K562 (cell line): Measurements from ENCODE around the gene EIF2S1. TPM values are rescaled to one million over a fixed set of nuclear protein-coding genes. Genes with fewer than 3 reads are reported as not detected.
A peak's percentile ranks its signal among the peaks of the same experiment; 100 is the strongest.

Experiments used
- ARID1B ChIP-seq: fragments of 450-650 bp; IDR thresholded peaks from 2 replicates; pipeline ENCODE4 v1.6.1; 2016; ENCODE audit warnings: antibody characterized with exemption, mild to moderate bottlenecking, inconsistent platforms
- CXXC5 ChIP-seq: fragments of 250-450 bp; sonication (Bioruptor Pico); IDR thresholded peaks from 2 replicates; pipeline ENCODE4 v1.8.0; 2022; ENCODE audit warnings: inconsistent platforms, mild to moderate bottlenecking, moderate library complexity
- DMBX1 ChIP-seq: fragments of 250-450 bp; sonication (Bioruptor Pico); IDR thresholded peaks from 2 replicates; pipeline ENCODE4 v1.8.0; 2022; ENCODE audit warnings: inconsistent platforms, mild to moderate bottlenecking, moderate library complexity, borderline replicate concordance
- NFRKB ChIP-seq: fragments of 450-650 bp; IDR thresholded peaks from 2 replicates; pipeline ENCODE4 v1.6.1; 2016; ENCODE audit warnings: low read depth
- NONO ChIP-seq, 2 experiments: fragments of 200-400 bp in 1 of 2; fragments of 450-650 bp in 1 of 2; formaldehyde crosslinking in 1 of 2; IDR thresholded peaks; 2 replicates each; pipeline ENCODE4 v1.6.1; 2017; ENCODE audit warnings: low read depth in 2 of 2, mild to moderate bottlenecking in 2 of 2, moderate library complexity in 2 of 2, low read length in 1 of 2
- SMAD4 ChIP-seq: fragments of 250-450 bp; sonication (Bioruptor Pico); conservative IDR thresholded peaks from 2 replicates; pipeline ENCODE4 v1.8.0; 2021; ENCODE audit warnings: inconsistent platforms, mild to moderate bottlenecking, moderate library complexity
- TEAD4 ChIP-seq, 2 experiments: sonication (generic) in 1 of 2; formaldehyde crosslinking in 1 of 2; IDR thresholded peaks; 2 replicates each; pipeline versions ENCODE4 v1.6.1 to v1.8.0; 2012 to 2022; ENCODE audit warnings: borderline replicate concordance in 1 of 2, inconsistent platforms in 1 of 2, low read length in 1 of 2, mild to moderate bottlenecking in 1 of 2, missing genetic modification reagents in 1 of 2
- ZC3H4 ChIP-seq: sonication (generic); formaldehyde crosslinking; IDR thresholded peaks from 2 replicates; pipeline ENCODE4 v1.9.0; 2021; ENCODE audit warnings: missing genetic modification reagents, borderline replicate concordance
- ZKSCAN3 ChIP-seq: fragments of 250-450 bp; sonication (Bioruptor Pico); IDR thresholded peaks from 2 replicates; pipeline ENCODE4 v1.4.0; 2020
- polyA plus RNA-seq, 8 experiments: library from polyadenylated mRNA; depleted of rRNA in 4 of 8; stranded (reverse) in 5 of 8; unstranded in 3 of 8; fragments of >200 nt; fragmentation: Nextera tagmentation in 2 of 8; fragmentation: Illumina TruSeq in 1 of 8; extraction: Ambion mirVana in 2 of 8; extraction: Trizol in 1 of 8; gene quantifications; 2 replicates each; pipeline versions ENCODE4 v1.2.1 to v1.2.3, GENCODE V29; 2011 to 2014; ENCODE audit warnings: inconsistent platforms in 1 of 8, missing spikeins in 1 of 8
- total RNA-seq, 7 experiments: library from RNA; depleted of rRNA in 6 of 7; stranded (reverse); fragments of >200 nt in 6 of 7; fragmentation: Illumina TruSeq in 2 of 7; extraction: Trizol in 2 of 7; gene quantifications; 2 replicates each; pipeline versions ENCODE4 v1.2.1 to v1.2.3, GENCODE V29; 2011 to 2021; ENCODE audit warnings: low replicate concordance in 1 of 7
- TF ChIP-seq, protein P1 (sequence below), 2 experiments: fragments of 450-650 bp; formaldehyde crosslinking in 1 of 2; IDR thresholded peaks; 2 replicates each; pipeline versions ENCODE4 v1.4.0 to v1.6.1; 2014 to 2020; ENCODE audit warnings: mild to moderate bottlenecking in 2 of 2, borderline replicate concordance in 1 of 2, low read depth in 1 of 2
- TF ChIP-seq, protein P2 (sequence below): sonication (generic); formaldehyde crosslinking; IDR thresholded peaks from 2 replicates; pipeline ENCODE4 v1.8.0; 2023; ENCODE audit warnings: mild to moderate bottlenecking, missing genetic modification reagents
- TF ChIP-seq, protein P3 (sequence below): fragments of 450-650 bp; IDR thresholded peaks from 2 replicates; pipeline ENCODE4 v1.6.1; 2016; ENCODE audit warnings: antibody characterized with exemption

Gene EIF2S1
- total and polyA plus RNA-seq, 9 of the 15 experiments (the other 6 are each of a cell fraction or from before 2014, with no cell fraction given), result 216 to 1,018 (median 332) TPM

DNA sequence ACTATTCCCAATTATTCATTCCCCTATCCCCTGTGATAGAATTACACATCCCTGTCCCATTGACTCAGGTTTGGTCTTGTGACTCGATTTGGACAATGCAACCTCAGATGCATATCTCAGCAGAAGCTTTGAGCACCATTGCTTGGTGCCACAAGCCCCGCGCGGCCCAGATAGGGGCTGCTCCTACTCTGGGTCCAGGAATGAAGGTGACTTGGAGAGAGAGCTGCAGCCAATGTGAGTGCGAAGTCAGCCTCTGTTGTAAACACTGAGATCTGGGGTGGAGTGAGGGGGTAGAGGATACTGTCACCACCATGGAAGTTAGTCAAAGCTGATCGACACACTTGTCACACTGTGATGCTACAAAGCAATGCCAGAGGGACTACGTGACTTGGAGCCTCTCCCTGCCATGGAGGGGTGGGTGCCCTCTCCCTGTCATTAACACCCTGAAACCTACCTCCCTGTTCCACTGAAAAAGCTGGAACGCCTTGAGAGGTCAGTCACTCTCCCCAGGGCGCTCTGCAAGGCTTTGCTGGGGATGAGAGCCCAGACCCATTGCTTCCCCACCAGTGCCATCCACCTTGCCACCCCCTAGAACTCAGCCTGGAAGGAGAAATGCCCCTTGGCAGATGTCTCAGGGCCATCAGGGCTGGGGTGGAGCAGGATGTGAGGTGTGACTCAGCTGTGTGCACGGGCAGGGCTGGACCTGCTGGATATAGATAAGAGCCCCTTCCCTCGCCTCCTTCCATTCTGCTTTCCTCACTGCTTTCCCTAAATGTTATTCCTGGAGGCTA is 58.5 kb downstream of the EIF2S1 start (continued):
- TF ChIP-seq, protein P1, sequence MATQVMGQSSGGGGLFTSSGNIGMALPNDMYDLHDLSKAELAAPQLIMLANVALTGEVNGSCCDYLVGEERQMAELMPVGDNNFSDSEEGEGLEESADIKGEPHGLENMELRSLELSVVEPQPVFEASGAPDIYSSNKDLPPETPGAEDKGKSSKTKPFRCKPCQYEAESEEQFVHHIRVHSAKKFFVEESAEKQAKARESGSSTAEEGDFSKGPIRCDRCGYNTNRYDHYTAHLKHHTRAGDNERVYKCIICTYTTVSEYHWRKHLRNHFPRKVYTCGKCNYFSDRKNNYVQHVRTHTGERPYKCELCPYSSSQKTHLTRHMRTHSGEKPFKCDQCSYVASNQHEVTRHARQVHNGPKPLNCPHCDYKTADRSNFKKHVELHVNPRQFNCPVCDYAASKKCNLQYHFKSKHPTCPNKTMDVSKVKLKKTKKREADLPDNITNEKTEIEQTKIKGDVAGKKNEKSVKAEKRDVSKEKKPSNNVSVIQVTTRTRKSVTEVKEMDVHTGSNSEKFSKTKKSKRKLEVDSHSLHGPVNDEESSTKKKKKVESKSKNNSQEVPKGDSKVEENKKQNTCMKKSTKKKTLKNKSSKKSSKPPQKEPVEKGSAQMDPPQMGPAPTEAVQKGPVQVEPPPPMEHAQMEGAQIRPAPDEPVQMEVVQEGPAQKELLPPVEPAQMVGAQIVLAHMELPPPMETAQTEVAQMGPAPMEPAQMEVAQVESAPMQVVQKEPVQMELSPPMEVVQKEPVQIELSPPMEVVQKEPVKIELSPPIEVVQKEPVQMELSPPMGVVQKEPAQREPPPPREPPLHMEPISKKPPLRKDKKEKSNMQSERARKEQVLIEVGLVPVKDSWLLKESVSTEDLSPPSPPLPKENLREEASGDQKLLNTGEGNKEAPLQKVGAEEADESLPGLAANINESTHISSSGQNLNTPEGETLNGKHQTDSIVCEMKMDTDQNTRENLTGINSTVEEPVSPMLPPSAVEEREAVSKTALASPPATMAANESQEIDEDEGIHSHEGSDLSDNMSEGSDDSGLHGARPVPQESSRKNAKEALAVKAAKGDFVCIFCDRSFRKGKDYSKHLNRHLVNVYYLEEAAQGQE (IDR thresholded peaks at IDR 0.05; ENCODE audit: borderline replicate concordance), result peak; percentile 30; the same call in 1 of the 2 replicates
- TF ChIP-seq, protein P1 (CRISPR knock-in tag; IDR thresholded peaks at IDR 0.05; ENCODE audit: low read depth), result no peak
- TF ChIP-seq ZKSCAN3 (CRISPR knock-in tag) (no peak), ARID1B (peak; percentile 98), CXXC5 (CRISPR knock-in tag) (peak; percentile 58), SMAD4 (CRISPR knock-in tag) (peak; percentile 73; the same call in 1 of the 2 replicates), TEAD4 (IDR thresholded peaks at IDR 0.05; ENCODE audit: low read length) (peak; percentile 88), TEAD4 (CRISPR knock-in tag; IDR thresholded peaks at IDR 0.05; ENCODE audit: borderline replicate concordance) (no peak), ZC3H4 (CRISPR knock-in tag) (no peak), NONO (IDR thresholded peaks at IDR 0.05; ENCODE audit: low read depth in 2 of 2, low read length in 1 of 2) (peak in 1 of 2 experiments; percentile 53; a peak in 2 of 4 replicates), NFRKB (0 out of 2 replicates have a peak, but pooled peaks have one; percentile 31), DMBX1 (CRISPR knock-in tag) (peak; percentile 80; the same call in 1 of the 2 replicates)
- TF ChIP-seq, protein P2, sequence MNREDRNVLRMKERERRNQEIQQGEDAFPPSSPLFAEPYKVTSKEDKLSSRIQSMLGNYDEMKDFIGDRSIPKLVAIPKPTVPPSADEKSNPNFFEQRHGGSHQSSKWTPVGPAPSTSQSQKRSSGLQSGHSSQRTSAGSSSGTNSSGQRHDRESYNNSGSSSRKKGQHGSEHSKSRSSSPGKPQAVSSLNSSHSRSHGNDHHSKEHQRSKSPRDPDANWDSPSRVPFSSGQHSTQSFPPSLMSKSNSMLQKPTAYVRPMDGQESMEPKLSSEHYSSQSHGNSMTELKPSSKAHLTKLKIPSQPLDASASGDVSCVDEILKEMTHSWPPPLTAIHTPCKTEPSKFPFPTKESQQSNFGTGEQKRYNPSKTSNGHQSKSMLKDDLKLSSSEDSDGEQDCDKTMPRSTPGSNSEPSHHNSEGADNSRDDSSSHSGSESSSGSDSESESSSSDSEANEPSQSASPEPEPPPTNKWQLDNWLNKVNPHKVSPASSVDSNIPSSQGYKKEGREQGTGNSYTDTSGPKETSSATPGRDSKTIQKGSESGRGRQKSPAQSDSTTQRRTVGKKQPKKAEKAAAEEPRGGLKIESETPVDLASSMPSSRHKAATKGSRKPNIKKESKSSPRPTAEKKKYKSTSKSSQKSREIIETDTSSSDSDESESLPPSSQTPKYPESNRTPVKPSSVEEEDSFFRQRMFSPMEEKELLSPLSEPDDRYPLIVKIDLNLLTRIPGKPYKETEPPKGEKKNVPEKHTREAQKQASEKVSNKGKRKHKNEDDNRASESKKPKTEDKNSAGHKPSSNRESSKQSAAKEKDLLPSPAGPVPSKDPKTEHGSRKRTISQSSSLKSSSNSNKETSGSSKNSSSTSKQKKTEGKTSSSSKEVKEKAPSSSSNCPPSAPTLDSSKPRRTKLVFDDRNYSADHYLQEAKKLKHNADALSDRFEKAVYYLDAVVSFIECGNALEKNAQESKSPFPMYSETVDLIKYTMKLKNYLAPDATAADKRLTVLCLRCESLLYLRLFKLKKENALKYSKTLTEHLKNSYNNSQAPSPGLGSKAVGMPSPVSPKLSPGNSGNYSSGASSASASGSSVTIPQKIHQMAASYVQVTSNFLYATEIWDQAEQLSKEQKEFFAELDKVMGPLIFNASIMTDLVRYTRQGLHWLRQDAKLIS (CRISPR knock-in tag), result no peak
- TF ChIP-seq, protein P3, sequence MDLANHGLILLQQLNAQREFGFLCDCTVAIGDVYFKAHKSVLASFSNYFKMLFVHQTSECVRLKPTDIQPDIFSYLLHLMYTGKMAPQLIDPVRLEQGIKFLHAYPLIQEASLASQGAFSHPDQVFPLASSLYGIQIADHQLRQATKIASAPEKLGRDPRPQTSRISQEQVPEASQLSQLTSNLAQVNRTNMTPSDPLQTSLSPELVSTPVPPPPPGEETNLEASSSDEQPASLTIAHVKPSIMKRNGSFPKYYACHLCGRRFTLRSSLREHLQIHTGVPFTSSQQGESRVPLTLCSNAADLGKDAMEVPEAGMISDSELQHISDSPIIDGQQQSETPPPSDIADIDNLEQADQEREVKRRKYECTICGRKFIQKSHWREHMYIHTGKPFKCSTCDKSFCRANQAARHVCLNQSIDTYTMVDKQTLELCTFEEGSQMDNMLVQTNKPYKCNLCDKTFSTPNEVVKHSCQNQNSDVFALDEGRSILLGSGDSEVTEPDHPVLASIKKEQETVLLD, result peak; percentile 77; the same call in 1 of the 2 replicates
